Small intestine (tissue), 7 donors: Measurements from ENCODE around the gene SLC41A3. TPM values are rescaled to one million over a fixed set of nuclear protein-coding genes. Genes with fewer than 3 reads are reported as not detected.

Source experiments
- DNase-seq, 2 donors: peaks; one replicate each; pipeline versions ENCODE4 v3.0.0 to v3.0.0-alpha.2; 2013
- FAIRE-seq: peaks from 2 replicates; lab custom pipeline; 2012; peaks lifted over from hg19 to GRCh38; lab: Jason Lieb, UNC
- H3K27ac ChIP-seq, 3 donors: one replicate each; pipeline ENCODE4 v1.5.1; 2013; ENCODE audit warnings: low read length in 2 of 3, mild to moderate bottlenecking in 2 of 3, control low read depth in 1 of 3, inconsistent platforms in 1 of 3, low read depth in 1 of 3, moderate library complexity in 1 of 3
- H3K27me3 ChIP-seq, 3 donors: one replicate each; pipeline ENCODE4 v1.6.1; 2013; ENCODE audit warnings: low read length in 3 of 3, inconsistent platforms in 1 of 3; ENCODE audit not compliant: control insufficient read depth in 3 of 3, insufficient read depth in 3 of 3
- H3K36me3 ChIP-seq, 3 donors: one replicate each; pipeline ENCODE4 v1.6.1; 2013; ENCODE audit warnings: low read length in 3 of 3, inconsistent platforms in 1 of 3, low read depth in 1 of 3, mild to moderate bottlenecking in 1 of 3, moderate library complexity in 1 of 3; ENCODE audit not compliant: control insufficient read depth in 3 of 3, insufficient read depth in 2 of 3
- H3K4me1 ChIP-seq, 3 donors: one replicate each; pipeline ENCODE4 v1.6.1; 2013; ENCODE audit warnings: low read length in 2 of 3, inconsistent platforms in 1 of 3, low read depth in 1 of 3, mild to moderate bottlenecking in 1 of 3, moderate library complexity in 1 of 3; ENCODE audit not compliant: control insufficient read depth in 3 of 3, insufficient read depth in 2 of 3
- H3K4me3 ChIP-seq, 3 donors: one replicate each; pipeline ENCODE4 v1.5.1; 2013; ENCODE audit warnings: low read length in 3 of 3, control low read depth in 1 of 3, inconsistent platforms in 1 of 3, low read depth in 1 of 3, mild to moderate bottlenecking in 1 of 3, moderate library complexity in 1 of 3
- H3K9me3 ChIP-seq, 2 donors: one replicate each; pipeline ENCODE4 v1.6.1; 2013; ENCODE audit warnings: low read depth in 1 of 2, low read length in 1 of 2; ENCODE audit not compliant: control insufficient read depth in 2 of 2, insufficient read depth in 1 of 2
- WGBS, 3 donors: extraction: QIAGEN DNeasy Blood & Tissue Kit; methylation state at CpG; one replicate each; pipeline ENCODE4 v1.1.7; 2013; 5-methylcytosine and 5-hydroxymethylcytosine counted together
- polyA plus RNA-seq, 4 donors: library from polyadenylated mRNA; stranded (reverse) in 3 of 4; unstranded in 1 of 4; fragments of 200-250 nt in 3 of 4; fragments of 120-200 nt in 1 of 4; gene quantifications; one replicate each; pipeline versions ENCODE4 v1.2.1 to v1.2.3, GENCODE V29; 2013
- donor health status: healthy with polysubstance abuse.
- donor health status: control.
- donor health status: control.
- donor health status: Bipolar disorder and iron deficiency.
- donor health status: healthy.

Gene SLC41A3
- polyA plus RNA-seq, 4 donors: 31.4 to 46.1 (median 36.3) TPM

DNA sequence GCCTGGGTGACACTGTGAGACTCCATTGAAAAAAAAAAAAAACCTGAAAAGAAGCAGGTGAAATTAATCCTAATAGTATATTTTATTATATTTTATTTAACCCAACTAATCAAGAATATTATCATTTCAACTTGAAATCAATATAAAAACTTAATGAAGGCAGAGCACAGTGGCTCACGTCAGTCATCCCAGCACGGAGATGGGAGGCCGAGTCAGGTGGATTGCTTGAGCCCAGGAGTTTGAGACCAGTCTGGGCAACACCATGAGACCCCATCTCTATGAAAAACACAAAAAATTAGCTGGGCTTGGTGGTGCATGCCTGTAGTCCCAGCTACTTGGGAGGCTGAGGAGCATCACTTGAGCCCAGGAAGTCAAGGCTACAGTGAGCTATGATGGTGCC is 33.3 kb upstream of the SLC41A3 start:
- H3K9me3 ChIP-seq: no peaks in the 10 kb centered on the region
- no peak overlapping the region for H3K4me3 ChIP-seq
- 87 to 97% (median 95%) methylated on average over 3 of the region's 3 CpGs for WGBS, 3 donors
- FAIRE-seq (no peak), DNase-seq (no peak)
- peaks cover 0 to 47% (median 0%) of the 10 kb centered on the region in 3 donors for H3K36me3 ChIP-seq
- H3K4me1 ChIP-seq: no peaks in the 10 kb centered on the region
- peaks cover 0 to 3% (median 0%) of the 10 kb centered on the region in 3 donors for H3K27me3 ChIP-seq
- no peak overlapping the region for H3K27ac ChIP-seq

- no peak overlapping the region for H3K4me3 ChIP-seq
- H3K27me3 ChIP-seq: no peaks in the 10 kb centered on the region
- 57 to 77% (median 73%) methylated on average over 1 of the region's 1 CpG for WGBS, 3 donors
- H3K4me1 ChIP-seq: no peaks in the 10 kb centered on the region
- H3K36me3 ChIP-seq: peaks cover 0 to 51% (median 0%) of the 10 kb centered on the region in 3 donors
- H3K9me3 ChIP-seq: no peaks in the 10 kb centered on the region
- FAIRE-seq (no peak), DNase-seq (no peak)
- no peak overlapping the region for H3K27ac ChIP-seq
These were observed 32.6 kb upstream of the SLC41A3 start for GRCh38 chr3:126116526-126116925.

DNA sequence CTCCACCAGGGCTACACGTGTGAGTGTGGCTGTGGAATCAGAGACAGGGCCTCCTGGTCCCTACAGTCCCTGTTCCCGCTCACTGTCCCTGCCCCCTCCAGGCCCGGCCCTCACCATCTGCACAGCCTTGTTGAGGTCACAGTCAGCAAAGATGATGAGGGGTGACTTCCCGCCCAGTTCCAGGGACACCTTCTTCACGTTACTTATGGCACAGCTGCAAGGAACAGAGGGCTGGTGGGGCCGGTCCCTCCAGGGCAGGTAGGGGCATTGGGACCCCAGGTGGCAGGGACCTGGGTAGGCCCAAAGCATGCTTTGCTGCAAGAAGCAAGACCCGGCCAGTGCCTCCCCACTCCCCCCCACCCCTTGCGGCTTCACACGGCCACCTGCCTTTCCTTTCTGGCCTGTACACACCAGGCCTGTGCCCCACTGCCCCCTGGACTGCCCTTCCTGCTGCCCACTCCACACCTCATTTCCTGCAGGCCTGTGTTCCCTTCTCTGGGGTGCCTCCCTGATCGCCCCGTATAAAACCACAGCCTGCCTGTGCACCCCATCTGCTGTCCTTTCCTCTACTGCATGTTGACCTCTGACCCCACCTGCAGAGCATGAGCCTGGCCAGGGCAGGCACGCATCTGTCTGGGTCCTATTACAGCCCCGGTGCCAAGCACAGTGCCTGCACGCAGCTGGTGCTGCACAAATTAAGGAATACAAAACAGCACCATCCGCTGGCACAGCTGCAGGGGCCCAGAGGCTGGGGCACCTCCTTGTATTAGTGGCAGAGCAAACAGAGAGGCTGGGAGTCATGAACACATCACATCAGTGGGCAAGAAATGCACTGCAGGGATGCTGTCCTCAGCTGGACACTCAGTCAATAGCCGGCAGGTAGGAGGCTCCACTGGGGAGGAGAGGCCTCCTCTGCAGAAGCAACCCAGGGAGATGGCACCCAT is 30.8 kb upstream of the SLC41A3 start:
- WGBS, 3 donors: 86 to 88% (median 87%) methylated on average over 14 to 16 of the region's 16 CpGs
- FAIRE-seq (no peak), DNase-seq (no peak)
- no peaks in the 10 kb centered on the region for H3K4me1 ChIP-seq
- H3K27ac ChIP-seq: no peak overlapping the region
- H3K9me3 ChIP-seq: no peaks in the 10 kb centered on the region
- peaks cover 0 to 62% (median 0%) of the 10 kb centered on the region in 3 donors for H3K36me3 ChIP-seq
- H3K27me3 ChIP-seq: no peaks in the 10 kb centered on the region
- no peak overlapping the region for H3K4me3 ChIP-seq

DNA sequence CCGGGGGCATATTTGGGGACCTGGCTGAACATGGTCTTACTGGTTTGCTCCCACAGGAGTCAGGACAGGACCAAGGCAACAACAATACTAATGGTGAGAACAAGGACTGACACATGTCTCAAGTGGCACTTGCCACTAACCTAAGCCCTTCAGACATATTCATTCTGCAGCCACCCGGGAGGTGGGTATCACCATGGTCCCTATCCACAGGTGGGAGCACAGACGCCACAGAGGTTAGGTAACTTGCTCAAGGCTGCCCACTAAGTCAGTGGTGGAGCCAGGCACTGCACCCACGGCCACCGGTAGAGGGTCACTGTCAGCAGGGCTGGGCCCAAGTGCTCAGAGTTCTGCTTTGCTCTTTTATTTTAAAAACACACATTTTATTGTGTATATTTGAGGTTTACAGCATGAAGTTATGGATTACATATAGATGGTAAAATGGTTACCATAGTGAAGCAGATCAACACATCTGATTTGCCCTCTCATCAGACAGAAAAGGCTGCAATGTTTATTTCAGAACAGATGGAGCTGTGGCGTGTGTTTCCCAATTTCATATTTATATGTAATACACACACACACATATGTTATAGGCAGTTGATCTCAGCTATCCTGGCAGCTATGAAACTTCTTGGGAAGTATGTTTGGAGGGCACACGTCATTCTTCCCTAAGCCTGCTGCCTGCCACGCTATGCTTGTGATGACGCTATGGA is 30.0 kb upstream of the SLC41A3 start:
- DNase-seq (no peak), FAIRE-seq (no peak)
- no peaks in the 10 kb centered on the region for H3K9me3 ChIP-seq
- WGBS, 3 donors: 75 to 85% (median 83%) methylated on average over 9 of the region's 9 CpGs
- H3K36me3 ChIP-seq: peaks cover 0 to 64% (median 0%) of the 10 kb centered on the region in 3 donors
- no peak overlapping the region for H3K27ac ChIP-seq
- no peak overlapping the region for H3K4me3 ChIP-seq
- no peaks in the 10 kb centered on the region for H3K27me3 ChIP-seq
- H3K4me1 ChIP-seq: no peaks in the 10 kb centered on the region

GRCh38 chr3:126113238-126113555 is 29.3 kb upstream of the SLC41A3 start:
- Histone ChIP-seq H3K27me3 (no peaks in the 10 kb centered on the region), H3K27ac (no peak overlapping the region), H3K4me3 (no peak overlapping the region), H3K9me3 (no peaks in the 10 kb centered on the region), H3K36me3 (peaks cover 0 to 65% (median 0%) of the 10 kb centered on the region in 3 donors), H3K4me1 (no peaks in the 10 kb centered on the region)
- FAIRE-seq (no peak), DNase-seq (no peak)
- 79 to 86% (median 81%) methylated on average over 6 of the region's 6 CpGs for WGBS, 3 donors

DNA sequence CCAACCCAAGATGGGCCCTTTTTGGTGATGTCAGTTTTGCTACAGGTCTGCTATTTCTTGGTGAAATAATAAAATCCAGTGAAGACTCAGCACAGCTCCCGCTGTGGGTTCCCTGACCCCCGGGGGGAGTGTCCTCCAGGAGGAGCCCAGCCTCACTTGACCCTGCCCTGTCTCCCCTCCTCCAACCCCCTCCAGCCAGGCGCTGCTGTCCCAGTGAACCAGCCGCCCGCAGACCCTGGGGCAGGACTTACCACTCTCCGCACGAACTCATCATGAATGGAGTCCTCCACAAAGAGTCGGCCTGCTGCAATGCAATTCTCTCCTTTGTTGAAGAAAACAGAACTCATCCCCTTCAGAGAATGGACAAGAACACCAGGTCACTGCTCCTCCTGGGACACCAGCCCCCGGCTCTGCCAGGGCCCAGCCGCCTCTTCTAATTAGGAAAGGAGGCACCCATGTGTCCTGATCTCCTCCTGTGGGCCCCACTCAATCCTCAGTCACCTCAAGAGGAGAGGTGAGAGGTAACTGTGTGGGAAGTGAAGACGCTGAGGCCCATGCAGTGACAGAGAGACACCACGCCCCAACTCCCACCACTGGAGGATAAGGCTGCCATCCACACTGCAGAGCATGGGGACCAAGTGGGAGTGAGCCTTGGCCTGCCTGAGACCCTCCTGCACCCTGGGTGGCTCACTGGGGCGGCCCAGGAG is 28.8 kb upstream of the SLC41A3 start:
- no peaks in the 10 kb centered on the region for H3K27me3 ChIP-seq
- no peaks in the 10 kb centered on the region for H3K4me1 ChIP-seq
- no peak overlapping the region for H3K27ac ChIP-seq
- no peak overlapping the region for H3K4me3 ChIP-seq
- peaks cover 0 to 67% (median 0%) of the 10 kb centered on the region in 3 donors for H3K36me3 ChIP-seq
- FAIRE-seq (no peak), DNase-seq (no peak)
- 87 to 92% (median 92%) methylated on average over 13 of the region's 13 CpGs for WGBS, 3 donors
- H3K9me3 ChIP-seq: no peaks in the 10 kb centered on the region

- WGBS, 3 donors: 84 to 90% (median 87%) methylated on average over 18 of the region's 18 CpGs
- FAIRE-seq (no peak), DNase-seq (no peak)
- Histone ChIP-seq H3K36me3 (peaks cover 0 to 76% (median 0%) of the 10 kb centered on the region in 3 donors), H3K4me3 (no peak overlapping the region), H3K27ac (no peak overlapping the region), H3K9me3 (no peaks in the 10 kb centered on the region), H3K4me1 (no peaks in the 10 kb centered on the region), H3K27me3 (no peaks in the 10 kb centered on the region)
These were observed 27.9 kb upstream of the SLC41A3 start for GRCh38 chr3:126111566-126112475.
